Brain microvascular endothelial cell (primary cell): ENCODE results near the gene CRIP2.

ENCODE experiments used
- DNase-seq: peaks from one replicate; pipeline ENCODE4 v3.0.0-alpha.2; 2020
- H3K27ac ChIP-seq: fragments of 250-450 bp; sonication (Bioruptor Pico); 2 replicates; pipeline ENCODE4 v1.5.1; 2020; ENCODE audit warnings: mild to moderate bottlenecking, moderate library complexity
- H3K27me3 ChIP-seq: fragments of 250-450 bp; sonication (Bioruptor Pico); replicated peaks from 2 replicates; pipeline ENCODE4 v1.5.1; 2020; ENCODE audit warnings: mild to moderate bottlenecking
- H3K36me3 ChIP-seq: fragments of 250-450 bp; sonication (Bioruptor Pico); replicated peaks from 2 replicates; pipeline ENCODE4 v1.5.1; 2020; ENCODE audit warnings: mild to moderate bottlenecking
- H3K4me3 ChIP-seq: 2 replicates; pipeline ENCODE4 v1.5.1; 2011; ENCODE audit warnings: low read depth, mild to moderate bottlenecking, control low read depth, low read length, moderate library complexity
- in situ Hi-C: cut with HindIII; loops from 2 replicates; pipeline ENCODE4 v1.10.0; 2017; ENCODE audit warnings: low sequenced_read_pairs, low pct_ligation_motif_present
- TF ChIP-seq, protein P1 (sequence below): IDR thresholded peaks from 2 replicates; pipeline ENCODE4 v1.5.1; 2011; ENCODE audit warnings: low read depth, mild to moderate bottlenecking, moderate library complexity, low read length, control low read depth, inconsistent platforms; ENCODE audit errors: missing control alignments

CRIP2 gene

DNA sequence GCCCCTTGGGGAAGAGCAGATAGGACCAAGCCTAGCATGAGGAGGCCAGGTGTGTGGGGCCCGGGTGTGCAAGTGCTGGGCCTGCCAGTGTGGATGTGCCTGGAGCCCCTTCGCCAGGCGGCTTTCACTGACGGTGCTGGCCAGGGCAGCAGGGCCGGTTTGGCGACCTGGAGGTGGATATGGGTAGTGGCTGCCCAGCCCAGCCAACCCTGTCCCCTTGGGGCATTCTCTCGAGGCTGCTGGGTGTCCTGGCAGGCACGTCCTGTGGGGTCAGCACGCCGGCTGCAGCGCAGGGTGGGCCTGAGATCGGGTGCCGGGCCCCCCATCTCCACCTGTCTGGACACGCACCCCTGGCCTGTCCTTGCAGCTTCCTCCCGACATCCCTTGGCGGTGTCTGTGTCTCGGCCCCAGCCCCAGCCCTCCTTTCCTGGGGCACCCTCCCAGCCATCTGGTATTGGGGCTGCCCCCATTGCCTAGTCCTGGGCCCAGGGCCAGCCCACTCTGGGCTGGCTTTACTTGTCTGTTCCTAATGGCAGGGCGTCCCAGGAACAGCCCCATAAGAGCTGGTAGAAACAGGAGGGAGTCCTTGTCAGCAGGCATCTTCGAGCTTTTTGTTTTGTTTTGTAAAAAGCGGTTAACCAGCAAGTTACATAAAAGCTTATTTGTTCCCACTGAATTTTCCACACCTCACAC, 7.2 kb upstream of the CRIP2 start:
- H3K36me3 ChIP-seq, result peaks cover 46% of the 10 kb centered on the region

DNA sequence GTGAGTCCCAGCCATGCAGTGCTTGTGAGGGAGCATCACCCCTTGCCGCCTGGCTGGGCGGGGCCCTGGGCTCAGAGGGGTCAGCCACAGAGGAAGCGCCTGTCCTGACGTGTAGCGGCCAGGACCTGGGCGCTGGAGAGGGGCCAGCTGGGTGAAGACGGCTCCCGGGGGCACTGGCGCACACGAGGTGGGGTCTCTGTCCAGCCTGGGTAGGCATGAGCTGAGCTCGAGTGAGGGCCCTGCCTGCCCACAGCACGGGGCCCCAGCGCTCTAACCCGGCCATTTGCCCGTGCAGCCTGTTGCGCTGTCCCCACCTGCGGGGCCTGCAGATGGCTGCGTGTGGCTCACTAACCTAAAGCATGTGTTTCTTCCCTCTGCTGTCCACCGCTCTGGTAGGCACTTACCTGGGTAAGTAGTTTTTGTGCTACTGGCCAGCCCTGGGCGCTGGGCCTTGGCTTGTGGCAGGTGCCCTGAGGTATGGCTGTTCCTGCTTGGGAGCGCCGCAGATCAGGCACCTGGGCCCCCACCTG, 6.6 kb upstream of the CRIP2 start:
- H3K27me3 ChIP-seq, result no peaks in the 10 kb centered on the region
- no peak overlapping the region for H3K27ac ChIP-seq
- TF ChIP-seq, protein P1, sequence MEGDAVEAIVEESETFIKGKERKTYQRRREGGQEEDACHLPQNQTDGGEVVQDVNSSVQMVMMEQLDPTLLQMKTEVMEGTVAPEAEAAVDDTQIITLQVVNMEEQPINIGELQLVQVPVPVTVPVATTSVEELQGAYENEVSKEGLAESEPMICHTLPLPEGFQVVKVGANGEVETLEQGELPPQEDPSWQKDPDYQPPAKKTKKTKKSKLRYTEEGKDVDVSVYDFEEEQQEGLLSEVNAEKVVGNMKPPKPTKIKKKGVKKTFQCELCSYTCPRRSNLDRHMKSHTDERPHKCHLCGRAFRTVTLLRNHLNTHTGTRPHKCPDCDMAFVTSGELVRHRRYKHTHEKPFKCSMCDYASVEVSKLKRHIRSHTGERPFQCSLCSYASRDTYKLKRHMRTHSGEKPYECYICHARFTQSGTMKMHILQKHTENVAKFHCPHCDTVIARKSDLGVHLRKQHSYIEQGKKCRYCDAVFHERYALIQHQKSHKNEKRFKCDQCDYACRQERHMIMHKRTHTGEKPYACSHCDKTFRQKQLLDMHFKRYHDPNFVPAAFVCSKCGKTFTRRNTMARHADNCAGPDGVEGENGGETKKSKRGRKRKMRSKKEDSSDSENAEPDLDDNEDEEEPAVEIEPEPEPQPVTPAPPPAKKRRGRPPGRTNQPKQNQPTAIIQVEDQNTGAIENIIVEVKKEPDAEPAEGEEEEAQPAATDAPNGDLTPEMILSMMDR, result no peak
- no peak overlapping the region for H3K4me3 ChIP-seq
- no peak for DNase-seq
- H3K36me3 ChIP-seq, result peaks cover 43% of the 10 kb centered on the region
- in situ Hi-C loops, result no loop called here

More for the DNA sequence above, 7.2 kb upstream of the CRIP2 start:
- Histone ChIP-seq H3K27me3 (no peaks in the 10 kb centered on the region), H3K4me3 (no peak overlapping the region), H3K27ac (no peak overlapping the region)
- TF ChIP-seq, protein P1, result no peak
- no peak for DNase-seq
- in situ Hi-C loops, result no loop called here

DNA sequence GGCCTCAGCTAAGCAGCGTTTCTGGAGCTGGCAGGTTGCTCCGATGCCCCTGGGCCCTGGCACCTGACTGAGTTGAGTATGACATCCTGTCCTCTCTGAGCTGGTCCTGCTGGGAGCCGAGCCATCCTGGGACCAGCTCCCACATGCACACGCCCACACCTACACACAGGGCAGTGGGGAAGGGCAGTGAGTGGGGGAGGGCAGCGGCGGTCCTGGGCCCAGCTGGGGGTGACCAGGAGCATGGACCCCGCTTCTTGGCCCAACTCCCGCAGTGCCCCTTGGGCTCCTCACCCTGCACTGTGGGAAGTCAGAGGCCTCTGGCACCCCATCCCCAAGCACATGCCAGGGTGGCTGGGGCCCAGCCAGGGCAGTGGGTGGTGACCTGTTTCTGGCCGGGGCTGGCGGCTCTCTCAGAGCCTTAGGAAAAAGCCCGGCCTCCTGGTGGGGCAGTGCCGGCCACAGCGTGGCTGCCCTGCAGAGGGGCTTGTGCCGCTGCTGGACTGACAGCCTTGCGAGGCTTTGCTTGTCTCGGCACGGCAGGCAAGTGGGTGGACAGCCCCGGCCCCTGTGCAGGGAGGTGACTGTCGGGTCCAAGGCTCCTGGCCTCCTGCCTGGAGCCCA, 5.9 kb upstream of the CRIP2 start:
- DNase-seq, result no peak
- H3K4me3 ChIP-seq, result no peak overlapping the region
- in situ Hi-C loops, result no loop called here
- H3K36me3 ChIP-seq, result peaks cover 40% of the 10 kb centered on the region
- H3K27ac ChIP-seq, result no peak overlapping the region
- TF ChIP-seq, protein P1, result no peak
- no peaks in the 10 kb centered on the region for H3K27me3 ChIP-seq

DNA sequence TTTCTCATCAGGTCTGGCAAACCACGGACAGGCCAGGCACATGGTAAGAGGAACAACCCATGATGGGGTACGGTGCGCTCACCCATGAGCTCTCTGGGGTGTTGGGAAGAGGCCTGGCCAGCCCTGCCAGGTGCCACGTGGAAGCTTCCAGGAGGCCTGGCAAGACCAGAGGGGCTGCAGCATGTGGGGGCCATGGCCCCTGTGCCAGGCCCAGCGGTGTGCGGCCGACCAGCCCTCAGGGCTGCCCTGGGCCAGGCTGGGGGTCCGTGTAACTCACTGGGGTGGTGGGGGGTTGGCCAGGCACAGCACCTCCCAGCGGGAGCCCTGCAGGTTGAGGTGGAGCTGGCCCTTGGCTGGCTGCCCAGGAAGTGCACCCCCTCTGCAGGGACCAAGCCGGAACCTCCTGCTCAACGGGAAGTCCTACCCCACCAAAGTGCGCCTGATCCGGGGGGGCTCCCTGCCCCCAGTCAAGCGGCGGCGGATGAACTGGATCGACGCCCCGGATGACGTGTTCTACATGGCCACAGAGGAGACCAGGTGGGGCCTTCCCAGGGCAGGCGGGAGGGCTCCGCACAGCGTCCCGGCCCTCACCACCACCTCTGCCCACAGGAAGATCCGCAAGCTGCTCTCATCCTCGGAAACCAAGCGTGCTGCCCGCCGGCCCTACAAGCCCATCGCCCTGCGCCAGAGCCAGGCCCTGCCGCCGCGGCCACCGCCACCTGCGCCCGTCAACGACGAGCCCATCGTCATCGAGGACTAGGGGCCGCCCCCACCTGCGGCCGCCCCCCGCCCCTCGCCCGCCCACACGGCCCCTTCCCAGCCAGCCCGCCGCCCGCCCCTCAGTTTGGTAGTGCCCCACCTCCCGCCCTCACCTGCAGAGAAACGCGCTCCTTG, 4.9 kb upstream of the CRIP2 start:
- in situ Hi-C loops, result no loop called here
- DNase-seq, result no peak
- no peaks in the 10 kb centered on the region for H3K27me3 ChIP-seq
- TF ChIP-seq, protein P1, result no peak
- H3K36me3 ChIP-seq, result peaks cover 32% of the 10 kb centered on the region
- no peak overlapping the region for H3K4me3 ChIP-seq
- H3K27ac ChIP-seq, result no peak overlapping the region

DNA sequence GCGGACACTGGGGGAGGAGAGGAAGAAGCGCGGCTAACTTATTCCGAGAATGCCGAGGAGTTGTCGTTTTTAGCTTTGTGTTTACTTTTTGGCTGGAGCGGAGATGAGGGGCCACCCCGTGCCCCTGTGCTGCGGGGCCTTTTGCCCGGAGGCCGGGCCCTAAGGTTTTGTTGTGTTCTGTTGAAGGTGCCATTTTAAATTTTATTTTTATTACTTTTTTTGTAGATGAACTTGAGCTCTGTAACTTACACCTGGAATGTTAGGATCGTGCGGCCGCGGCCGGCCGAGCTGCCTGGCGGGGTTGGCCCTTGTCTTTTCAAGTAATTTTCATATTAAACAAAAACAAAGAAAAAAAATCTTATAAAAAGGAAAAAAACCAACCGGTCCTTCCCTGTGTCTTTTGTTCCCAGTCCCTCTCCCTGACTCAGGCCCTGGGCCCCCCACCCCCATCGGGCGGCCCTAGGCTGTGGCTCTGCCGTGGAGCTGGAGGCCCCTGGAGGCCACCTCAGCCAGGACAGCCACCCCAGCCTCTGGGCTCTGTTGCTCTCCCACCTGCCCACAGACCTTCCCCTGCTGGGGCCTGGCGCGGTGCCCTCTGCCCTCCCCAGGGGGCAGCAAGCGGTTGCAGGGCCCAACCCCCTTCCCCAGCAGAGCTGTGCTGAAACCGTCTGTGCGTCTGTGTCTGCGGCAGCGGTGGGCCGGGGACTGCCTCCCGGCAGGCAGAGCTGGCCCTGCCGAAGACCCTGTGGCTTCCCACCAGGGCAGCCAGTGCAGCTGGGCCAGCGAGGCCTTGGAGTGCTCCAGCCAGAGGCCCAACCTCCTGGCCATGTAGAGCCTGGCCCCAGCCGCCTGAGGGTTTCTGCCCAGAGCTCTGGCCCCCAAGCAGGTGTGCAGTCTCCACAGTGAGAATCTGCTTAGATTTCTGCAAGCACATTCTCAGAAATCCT, 4.0 kb upstream of the CRIP2 start:
- no peak for DNase-seq
- no peak overlapping the region for H3K4me3 ChIP-seq
- no peaks in the 10 kb centered on the region for H3K27me3 ChIP-seq
- in situ Hi-C loops, result no loop called here
- TF ChIP-seq, protein P1, result peak; percentile 22
- no peak overlapping the region for H3K27ac ChIP-seq
- H3K36me3 ChIP-seq, result peaks cover 26% of the 10 kb centered on the region
